Measurements from ENCODE around the gene RTF1. TPM values are rescaled to one million over a fixed set of nuclear protein-coding genes. Genes with fewer than 3 reads are reported as not detected.
A peak's percentile ranks its signal among the peaks of the same experiment; 100 is the strongest.

The RTF1 gene
- total RNA-seq, 4 donors from 2014 or later, result 22.0 to 66.9 (median 36.1) TPM

GRCh38 chr15:41512940-41513505 is 96.1 kb downstream of the RTF1 start:
- Histone ChIP-seq H3K4me3 (peak overlapping the region; percentile 48), H3K27me3 (peaks cover 40% of the 10 kb centered on the region), H3K4me1 (peaks cover 32% of the 10 kb centered on the region), H3K9me3 (no peaks in the 10 kb centered on the region), H3K27ac (no peak overlapping the region), H3K36me3 (peaks cover 7% of the 10 kb centered on the region)
- no peak for DNase-seq (ENCODE audit: low spot score in 2 of 2)
- no peak for TF ChIP-seq POLR2AphosphoS5 (IDR thresholded peaks at IDR 0.05)
- TF ChIP-seq EP300 (IDR thresholded peaks at IDR 0.05), result no peak
- no peak for TF ChIP-seq POLR2A (IDR thresholded peaks at IDR 0.05)
- TF ChIP-seq CTCF (IDR thresholded peaks at IDR 0.05), result no peak
- WGBS, result 1% methylated on average over 30 of the region's 40 CpGs

- Histone ChIP-seq H3K27me3 (peaks cover 40% of the 10 kb centered on the region), H3K27ac (no peak within 1 kb of the TSS), H3K36me3 (peaks cover 7% of the 10 kb centered on the region), H3K4me1 (peaks cover 32% of the 10 kb centered on the region), H3K4me3 (peak within 1 kb of the TSS; percentile 48), H3K9me3 (no peaks in the 10 kb centered on the region)
- DNase-seq (ENCODE audit: low spot score in 2 of 2), result no peak
- 19% methylated on average over 12 of the region's 33 CpGs for WGBS
- TF ChIP-seq POLR2A (IDR thresholded peaks at IDR 0.05) (no peak), CTCF (IDR thresholded peaks at IDR 0.05) (no peak), POLR2AphosphoS5 (IDR thresholded peaks at IDR 0.05) (no peak), EP300 (IDR thresholded peaks at IDR 0.05) (no peak)
Measured at GRCh38 chr15:41513506-41514227, 96.8 kb downstream of the RTF1 start, which contains the start of gene LTK. Gene LTK, minus strand, starts transcription at chr15:41513827. Its CDS starts 118 bp downstream, at chr15:41513709.

GRCh38 chr15:41517895-41518449 is 101.1 kb downstream of the RTF1 start:
- Histone ChIP-seq H3K9me3 (no peaks in the 10 kb centered on the region), H3K4me3 (no peak overlapping the region), H3K27ac (no peak overlapping the region), H3K4me1 (peaks cover 11% of the 10 kb centered on the region), H3K27me3 (peaks cover 10% of the 10 kb centered on the region), H3K36me3 (peaks cover 34% of the 10 kb centered on the region)
- TF ChIP-seq EP300 (IDR thresholded peaks at IDR 0.05), result no peak
- no peak for TF ChIP-seq POLR2AphosphoS5 (IDR thresholded peaks at IDR 0.05)
- no peak for TF ChIP-seq POLR2A (IDR thresholded peaks at IDR 0.05)
- TF ChIP-seq CTCF (IDR thresholded peaks at IDR 0.05), result no peak
- no peak for DNase-seq (ENCODE audit: low spot score in 2 of 2)
- 89% methylated on average over 5 of the region's 8 CpGs for WGBS

- no peak for TF ChIP-seq POLR2AphosphoS5 (IDR thresholded peaks at IDR 0.05)
- TF ChIP-seq EP300 (IDR thresholded peaks at IDR 0.05), result no peak
- no peak for TF ChIP-seq POLR2A (IDR thresholded peaks at IDR 0.05)
- TF ChIP-seq CTCF (IDR thresholded peaks at IDR 0.05), result no peak
- H3K9me3 ChIP-seq, result no peaks in the 10 kb centered on the region
- no peak for DNase-seq (ENCODE audit: low spot score in 2 of 2)
- H3K36me3 ChIP-seq, result peaks cover 49% of the 10 kb centered on the region
- 88% methylated on average over 16 of the region's 17 CpGs for WGBS
- no peaks in the 10 kb centered on the region for H3K4me1 ChIP-seq
- no peak overlapping the region for H3K4me3 ChIP-seq
- no peaks in the 10 kb centered on the region for H3K27me3 ChIP-seq
- H3K27ac ChIP-seq, result no peak overlapping the region
Measured at GRCh38 chr15:41520636-41521035, 103.7 kb downstream of the RTF1 start.

- H3K4me1 ChIP-seq, result no peaks in the 10 kb centered on the region
- peaks cover 58% of the 10 kb centered on the region for H3K36me3 ChIP-seq
- H3K27me3 ChIP-seq, result no peaks in the 10 kb centered on the region
- H3K27ac ChIP-seq, result no peak overlapping the region
- no peaks in the 10 kb centered on the region for H3K9me3 ChIP-seq
- DNase-seq (ENCODE audit: low spot score in 2 of 2), result no peak
- 92% methylated on average over 9 of the region's 9 CpGs for WGBS
- no peak overlapping the region for H3K4me3 ChIP-seq
- TF ChIP-seq EP300 (IDR thresholded peaks at IDR 0.05), result no peak
- TF ChIP-seq POLR2AphosphoS5 (IDR thresholded peaks at IDR 0.05), result no peak
- no peak for TF ChIP-seq POLR2A (IDR thresholded peaks at IDR 0.05)
- no peak for TF ChIP-seq CTCF (IDR thresholded peaks at IDR 0.05)
Measured at GRCh38 chr15:41521614-41522013, 104.7 kb downstream of the RTF1 start.
